CD4-positive, CD25-positive, alpha-beta regulatory T cell (primary cell): Measurements from ENCODE around the gene RAB1B. TPM values are rescaled to one million over a fixed set of nuclear protein-coding genes. Genes with fewer than 3 reads are reported as not detected.
"Not testable (repeated sequence)": the region's sequence is repeated elsewhere in the genome, so short reads cannot be mapped to it uniquely, and the experiment has no call there.

Experiments
- ATAC-seq, 2 donors: fragments of 150-1000 bp; cut with Tn5 transposase; one replicate each; pipeline ENCODE4 v1.10.0; 2021; ENCODE audit warnings: low read depth in 2 of 2, moderate number of reproducible peaks in 2 of 2, moderate library complexity in 1 of 2
- DNase-seq, 3 donors: peaks; one replicate each; pipeline versions ENCODE4 v3.0.0 to v3.0.0-alpha.2; 2012 to 2022; ENCODE audit warnings: mixed read lengths in 1 of 3
- H3K27ac ChIP-seq: one replicate; pipeline ENCODE4 v1.7.0; 2013; ENCODE audit warnings: mild to moderate bottlenecking, low read length; ENCODE audit not compliant: insufficient read depth, poor library complexity, severe bottlenecking
- H3K27me3 ChIP-seq: one replicate; pipeline ENCODE4 v1.7.0; 2013; ENCODE audit warnings: low read length; ENCODE audit not compliant: control insufficient read depth, insufficient read depth
- H3K36me3 ChIP-seq: one replicate; pipeline ENCODE4 v1.7.0; 2013; ENCODE audit warnings: mild to moderate bottlenecking, low read length, moderate library complexity; ENCODE audit not compliant: control insufficient read depth, insufficient read depth
- H3K4me1 ChIP-seq: 2 replicates; pipeline ENCODE4 v1.7.0; 2013; ENCODE audit warnings: mild to moderate bottlenecking, low read length; ENCODE audit not compliant: insufficient read depth, control insufficient read depth, poor library complexity, severe bottlenecking
- H3K4me3 ChIP-seq: one replicate; pipeline ENCODE4 v1.7.0; 2013; ENCODE audit warnings: low read depth, mild to moderate bottlenecking, low read length, moderate library complexity
- H3K9me3 ChIP-seq, 2 experiments: 1 replicate in 1 of 2; 2 replicates in 1 of 2; pipeline ENCODE4 v1.7.0; 2013; ENCODE audit warnings: low read length in 2 of 2, mild to moderate bottlenecking in 1 of 2, moderate library complexity in 1 of 2; ENCODE audit not compliant: control insufficient read depth in 2 of 2
- H3K27ac Mint-ChIP-seq, 3 donors: one replicate each; pipeline ENCODE4 v1.8.0; 2020 to 2022; ENCODE audit warnings: mild to moderate bottlenecking in 3 of 3, mixed read lengths in 3 of 3, moderate library complexity in 2 of 3
- H3K27me3 Mint-ChIP-seq: one replicate; pipeline ENCODE4 v1.8.0; 2022; ENCODE audit warnings: mild to moderate bottlenecking, mixed read lengths
- H3K36me3 Mint-ChIP-seq: one replicate; pipeline ENCODE4 v1.8.0; 2020; ENCODE audit warnings: mixed read lengths
- H3K4me1 Mint-ChIP-seq, 4 donors: one replicate each; pipeline ENCODE4 v1.8.0; 2020 to 2022; ENCODE audit warnings: mixed read lengths in 4 of 4, mild to moderate bottlenecking in 1 of 4
- H3K4me3 Mint-ChIP-seq, 4 donors: one replicate each; pipeline ENCODE4 v1.8.0; 2020 to 2022; ENCODE audit warnings: mild to moderate bottlenecking in 4 of 4, mixed read lengths in 4 of 4, moderate library complexity in 3 of 4
- H3K9me3 Mint-ChIP-seq, 7 donors: one replicate each; pipeline ENCODE4 v1.8.0; 2020 to 2022; ENCODE audit warnings: mixed read lengths in 7 of 7, mild to moderate bottlenecking in 3 of 7, moderate library complexity in 2 of 7
- polyA plus RNA-seq, 4 donors: library from polyadenylated mRNA; unstranded; fragments of 300-500 nt; fragmentation: Illumina TruSeq; gene quantifications; one replicate each; pipeline ENCODE4 v1.2.3, GENCODE V29; 2021
- total RNA-seq: library from RNA; stranded (reverse); gene quantifications from one replicate; pipeline ENCODE4 v1.2.3, GENCODE V29; 2022

The RAB1B gene
- total and polyA plus RNA-seq, 5 donors from 2014 or later = 13.1 to 79.6 (median 17.0) TPM

DNA sequence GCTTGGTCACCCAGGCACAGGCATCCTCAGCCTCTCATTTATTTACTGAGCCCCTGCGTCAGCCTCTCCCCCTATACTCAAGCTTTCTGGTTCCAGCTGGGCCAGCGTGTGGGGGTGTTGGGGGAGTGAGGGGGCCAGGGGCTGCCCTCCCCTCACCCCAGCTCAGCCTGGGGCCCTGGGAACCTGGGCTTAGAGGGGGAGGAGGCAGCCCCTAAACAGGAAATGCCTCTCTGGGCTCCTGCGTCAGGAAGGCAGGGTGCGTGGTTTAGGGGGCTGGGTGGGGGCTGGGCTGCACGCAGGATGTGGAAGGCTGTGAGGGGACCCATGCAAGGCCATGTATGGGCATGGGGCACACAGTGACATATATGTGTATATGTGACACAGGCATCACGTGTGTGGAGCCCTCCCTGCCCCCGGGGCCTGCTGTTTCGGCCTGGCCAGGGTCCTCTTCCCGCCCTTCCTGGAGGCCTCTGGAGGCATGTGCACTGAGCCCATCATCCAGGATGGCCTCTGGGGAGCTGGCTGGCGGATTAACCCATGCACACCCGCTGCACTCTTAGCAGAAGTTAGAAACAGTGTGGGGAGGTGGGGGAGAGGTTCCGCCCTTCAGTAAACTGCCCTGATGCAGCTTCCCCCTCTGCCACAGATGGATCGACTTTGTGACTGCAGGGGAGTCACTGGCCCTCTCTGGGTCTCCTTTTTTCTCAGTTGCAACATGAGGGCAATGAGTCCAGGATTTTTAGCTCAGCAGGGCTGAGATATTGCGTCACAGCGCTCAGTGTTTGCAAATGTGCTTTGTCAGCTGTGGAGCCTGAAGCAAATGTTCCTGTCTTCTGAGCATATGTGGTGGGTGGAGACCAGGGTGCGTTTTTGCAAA lies 49.5 kb downstream of the RAB1B start:
- Mint-ChIP-seq H3K4me3 (peak overlapping the region in 3 of 4 donors; percentile 57 to 74 (median 62)), H3K9me3 (peaks cover 0 to 7% (median 1%) of the 10 kb centered on the region in 7 donors), H3K4me1 (peaks cover 0 to 66% (median 18%) of the 10 kb centered on the region in 4 donors), H3K27me3 (no peaks in the 10 kb centered on the region), H3K27ac (peak overlapping the region; percentile 90 to 96 (median 95)), H3K36me3 (no peaks in the 10 kb centered on the region)
- H3K27ac ChIP-seq = peak overlapping the region; percentile 82
- H3K9me3 ChIP-seq = no peaks in the 10 kb centered on the region
- DNase-seq (peak; percentile 40 to 74 (median 68)), ATAC-seq (peak; percentile 81 to 84)
- peaks cover 44% of the 10 kb centered on the region for H3K4me1 ChIP-seq
- no peaks in the 10 kb centered on the region for H3K36me3 ChIP-seq
- no peak overlapping the region for H3K4me3 ChIP-seq
- H3K27me3 ChIP-seq = no peaks in the 10 kb centered on the region

GRCh38 chr11:66318600-66318970 lies 50.1 kb downstream of the RAB1B start:
- Histone ChIP-seq H3K4me1 (peaks cover 37% of the 10 kb centered on the region), H3K4me3 (no peak overlapping the region), H3K9me3 (no peaks in the 10 kb centered on the region), H3K27me3 (no peaks in the 10 kb centered on the region), H3K27ac (peak overlapping the region; percentile 82), H3K36me3 (no peaks in the 10 kb centered on the region)
- Mint-ChIP-seq H3K27ac (peak overlapping the region; percentile 90 to 96 (median 95)), H3K27me3 (no peaks in the 10 kb centered on the region), H3K4me1 (peaks cover 0 to 68% (median 20%) of the 10 kb centered on the region in 4 donors), H3K9me3 (peaks cover 0 to 7% (median 1%) of the 10 kb centered on the region in 7 donors), H3K36me3 (no peaks in the 10 kb centered on the region), H3K4me3 (peak overlapping the region in 3 of 4 donors; percentile 53 to 74 (median 57))
- DNase-seq (no peak), ATAC-seq (no peak)

- not testable (repeated sequence) for H3K27ac ChIP-seq, H3K36me3 ChIP-seq, ATAC-seq, H3K9me3 Mint-ChIP-seq, H3K4me3 ChIP-seq, H3K9me3 ChIP-seq, H3K27me3 Mint-ChIP-seq, H3K27me3 ChIP-seq, DNase-seq, H3K36me3 Mint-ChIP-seq
- Mint-ChIP-seq H3K4me3 (peak overlapping the region in 1 of 4 donors; percentile 46), H3K4me1 (peaks cover 0 to 68% (median 22%) of the 10 kb centered on the region in 4 donors), H3K27ac (peak overlapping the region; percentile 86 to 89 (median 88))
- H3K4me1 ChIP-seq = peaks cover 33% of the 10 kb centered on the region
These were observed 51.9 kb downstream of the RAB1B start for GRCh38 chr11:66320289-66320688.

- not testable (repeated sequence) for DNase-seq, H3K9me3 ChIP-seq, H3K4me3 ChIP-seq, H3K4me3 Mint-ChIP-seq, H3K36me3 Mint-ChIP-seq, H3K9me3 Mint-ChIP-seq, H3K27ac Mint-ChIP-seq, H3K36me3 ChIP-seq, H3K27me3 ChIP-seq, H3K27ac ChIP-seq, ATAC-seq, H3K27me3 Mint-ChIP-seq
- peaks cover 0 to 68% (median 19%) of the 10 kb centered on the region in 4 donors for H3K4me1 Mint-ChIP-seq
- H3K4me1 ChIP-seq = peaks cover 37% of the 10 kb centered on the region
These were observed 52.3 kb downstream of the RAB1B start for GRCh38 chr11:66320748-66321147.

- H3K4me1 Mint-ChIP-seq = peaks cover 0 to 71% (median 21%) of the 10 kb centered on the region in 4 donors
- Histone ChIP-seq H3K4me1 (peaks cover 46% of the 10 kb centered on the region), H3K36me3 (no peaks in the 10 kb centered on the region), H3K4me3 (no peak overlapping the region), H3K27ac (no peak overlapping the region), H3K27me3 (no peaks in the 10 kb centered on the region), H3K9me3 (no peaks in the 10 kb centered on the region)
- H3K4me3 Mint-ChIP-seq = peak overlapping the region in 1 of 4 donors; percentile 38
- H3K36me3 Mint-ChIP-seq = no peaks in the 10 kb centered on the region
- H3K27ac Mint-ChIP-seq = no peak overlapping the region
- H3K27me3 Mint-ChIP-seq = no peaks in the 10 kb centered on the region
- DNase-seq (no peak), ATAC-seq (no peak)
- H3K9me3 Mint-ChIP-seq = peaks cover 0 to 7% (median 1%) of the 10 kb centered on the region in 7 donors
These were observed 53.2 kb downstream of the RAB1B start for GRCh38 chr11:66321606-66322005.

DNA sequence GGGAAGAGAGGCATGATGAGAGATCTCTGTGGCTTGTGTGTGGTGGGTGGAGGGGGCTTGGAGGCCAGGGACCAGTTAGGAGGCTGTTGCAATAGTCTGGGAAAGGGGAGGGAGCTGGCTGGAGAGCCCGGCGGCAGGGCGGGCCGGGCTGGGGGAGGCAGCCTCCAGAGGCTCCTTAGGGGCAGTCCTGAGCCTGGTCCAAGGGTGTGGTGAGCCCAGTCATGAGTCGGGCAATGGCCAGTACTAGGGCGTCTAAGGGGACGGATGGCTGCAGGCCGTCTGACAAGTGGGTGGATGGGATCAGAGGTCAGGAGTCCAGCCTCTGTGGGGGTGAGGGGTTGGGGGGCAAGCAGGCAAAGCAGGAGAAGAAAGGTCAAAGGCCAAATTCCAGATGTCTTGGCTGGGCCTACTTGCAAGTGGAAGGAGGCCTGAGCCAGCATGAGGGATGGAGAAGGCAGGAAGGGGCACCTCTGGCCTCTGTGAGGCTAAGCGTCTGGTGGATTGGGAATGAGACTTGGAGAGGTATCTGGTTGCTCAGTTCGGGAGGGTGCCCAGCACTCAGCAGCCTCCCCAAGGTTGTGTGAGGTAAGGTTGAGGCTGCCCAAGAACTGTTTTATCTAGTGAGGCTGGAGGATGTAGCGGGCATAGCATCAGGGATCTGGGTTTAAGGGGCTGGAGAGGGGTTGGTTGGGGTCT lies 54.4 kb downstream of the RAB1B start:
- Mint-ChIP-seq H3K4me3 (peak overlapping the region in 1 of 4 donors; percentile 81), H3K27me3 (no peaks in the 10 kb centered on the region), H3K9me3 (peaks cover 0 to 7% (median 1%) of the 10 kb centered on the region in 7 donors), H3K36me3 (no peaks in the 10 kb centered on the region), H3K4me1 (peaks cover 4 to 74% (median 25%) of the 10 kb centered on the region in 4 donors), H3K27ac (peak overlapping the region in 2 of 3 donors; percentile 67 to 83)
- no peaks in the 10 kb centered on the region for H3K27me3 ChIP-seq
- DNase-seq (no peak), ATAC-seq (no peak)
- no peaks in the 10 kb centered on the region for H3K36me3 ChIP-seq
- no peaks in the 10 kb centered on the region for H3K9me3 ChIP-seq
- peaks cover 47% of the 10 kb centered on the region for H3K4me1 ChIP-seq
- no peak overlapping the region for H3K27ac ChIP-seq
- H3K4me3 ChIP-seq = no peak overlapping the region

DNA sequence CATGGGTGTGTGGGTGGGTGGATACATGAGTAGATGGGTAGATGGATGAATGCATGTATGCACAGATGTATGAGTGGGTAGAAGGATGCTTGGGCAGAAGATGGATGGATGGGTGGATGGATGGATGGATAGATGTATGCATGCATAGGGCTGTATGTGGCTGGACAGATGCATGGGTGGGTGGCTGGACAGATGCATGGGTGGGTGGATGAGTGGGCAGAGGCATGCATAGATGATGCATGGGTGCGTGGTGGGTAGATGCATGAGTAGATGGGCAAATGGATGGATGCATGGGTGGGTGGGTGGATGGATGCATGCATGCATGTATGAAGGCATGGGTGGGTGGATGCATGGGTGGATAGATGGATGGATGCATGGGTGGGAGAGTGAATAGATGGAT lies 55.2 kb downstream of the RAB1B start:
- H3K9me3 ChIP-seq = no peaks in the 10 kb centered on the region
- no peak overlapping the region for H3K27ac Mint-ChIP-seq

More for the DNA sequence above, 55.2 kb downstream of the RAB1B start:
- Histone ChIP-seq H3K36me3 (no peaks in the 10 kb centered on the region), H3K4me3 (no peak overlapping the region), H3K27me3 (no peaks in the 10 kb centered on the region), H3K27ac (no peak overlapping the region), H3K4me1 (peaks cover 47% of the 10 kb centered on the region)
- no peak for DNase-seq
- ATAC-seq = no peak
- H3K9me3 Mint-ChIP-seq = peaks cover 0 to 4% (median 1%) of the 10 kb centered on the region in 7 donors
- H3K27me3 Mint-ChIP-seq = no peaks in the 10 kb centered on the region
- H3K36me3 Mint-ChIP-seq = no peaks in the 10 kb centered on the region
- H3K4me1 Mint-ChIP-seq = peaks cover 4 to 74% (median 27%) of the 10 kb centered on the region in 4 donors
- peak overlapping the region in 2 of 4 donors; percentile 43 to 80 for H3K4me3 Mint-ChIP-seq
